GM18861 (cell line): ENCODE data around the gene NARF.
"Not testable (repeated sequence)": the region's sequence is repeated elsewhere in the genome, so short reads cannot be mapped to it uniquely, and the experiment has no call there.

Experiments
- ATAC-seq: cut with Tn5 transposase; IDR thresholded peaks from one replicate; pipeline ENCODE4 v1.9.1; 2021; ENCODE audit not compliant: unreplicated experiment

NARF gene

GRCh38 chr17:82458179-82458884 is at the start of gene NARF:
Gene NARF, plus strand, starts transcription at chr17:82458741. Its CDS starts 63 bp downstream, at chr17:82458804.
- ATAC-seq = peak; percentile 81

- no peak for ATAC-seq
Observed at GRCh38 chr17:82408938-82409318, 49.6 kb upstream of the NARF start.

- ATAC-seq = no peak
Observed at GRCh38 chr17:82410014-82410716, 48.4 kb upstream of the NARF start.

- no peak for ATAC-seq
Observed at GRCh38 chr17:82411396-82412053, 47.0 kb upstream of the NARF start.

GRCh38 chr17:82412081-82412480 is 46.5 kb upstream of the NARF start:
- not testable (repeated sequence) for ATAC-seq

- no peak for ATAC-seq
Observed at GRCh38 chr17:82412535-82413520, 45.7 kb upstream of the NARF start.

- no peak for ATAC-seq
Observed at GRCh38 chr17:82414548-82415281, 43.8 kb upstream of the NARF start.

GRCh38 chr17:82415336-82415735 is 43.2 kb upstream of the NARF start:
- ATAC-seq = no peak

GRCh38 chr17:82415786-82416185 is 42.8 kb upstream of the NARF start:
- no peak for ATAC-seq

GRCh38 chr17:82416264-82416663 is 42.3 kb upstream of the NARF start:
- no peak for ATAC-seq

- no peak for ATAC-seq
Observed at GRCh38 chr17:82416771-82417170, 41.8 kb upstream of the NARF start.

GRCh38 chr17:82418001-82418986 is 40.2 kb upstream of the NARF start, which contains the start of the genes HEXD and OGFOD3:
Gene HEXD, plus strand, starts transcription at chr17:82418347. Its CDS starts 1,453 bp downstream, at chr17:82419800.
Gene OGFOD3, minus strand, starts transcription at chr17:82418586. Its CDS starts 101 bp downstream, at chr17:82418485.
- ATAC-seq = peak; percentile 85

GRCh38 chr17:82419540-82419939 is 39.0 kb upstream of the NARF start:
- no peak for ATAC-seq

GRCh38 chr17:82424001-82424862 is 34.3 kb upstream of the NARF start:
- no peak for ATAC-seq

GRCh38 chr17:82424863-82425159 is 33.7 kb upstream of the NARF start:
- ATAC-seq = no peak

GRCh38 chr17:82428546-82428945 is 30.0 kb upstream of the NARF start:
- ATAC-seq = no peak

- no peak for ATAC-seq
Observed at GRCh38 chr17:82429824-82430223, 28.7 kb upstream of the NARF start.

GRCh38 chr17:82432017-82432416 is 26.5 kb upstream of the NARF start:
- ATAC-seq = no peak
